T-helper 17 cell (primary cell): Measurements from ENCODE around the gene CCDC192. TPM values are rescaled to one million over a fixed set of nuclear protein-coding genes. Genes with fewer than 3 reads are reported as not detected.

Source experiments
- ATAC-seq: fragments of 150-1000 bp; cut with Tn5 transposase; 2 replicates; pipeline ENCODE4 v1.10.0; 2021; ENCODE audit warnings: mild to moderate bottlenecking, moderate library complexity
- DNase-seq, 3 donors: peaks; one replicate each; pipeline versions ENCODE4 v3.0.0 to v3.0.0-alpha.2; 2020 to 2021
- H3K9me3 ChIP-seq: one replicate; pipeline ENCODE4 v1.7.0; 2013; ENCODE audit warnings: low read length, mild to moderate bottlenecking; ENCODE audit not compliant: control insufficient read depth, poor library complexity, severe bottlenecking
- H3K27ac Mint-ChIP-seq: one replicate; pipeline ENCODE4 v1.8.0; 2022; ENCODE audit warnings: mild to moderate bottlenecking, moderate library complexity, mixed read lengths
- H3K27me3 Mint-ChIP-seq: one replicate; pipeline ENCODE4 v1.8.0; 2022; ENCODE audit warnings: mixed read lengths
- H3K36me3 Mint-ChIP-seq: one replicate; pipeline ENCODE4 v1.8.0; 2022; ENCODE audit warnings: low read depth, mixed read lengths
- H3K4me1 Mint-ChIP-seq: one replicate; pipeline ENCODE4 v1.8.0; 2022; ENCODE audit warnings: mild to moderate bottlenecking, mixed read lengths
- H3K4me3 Mint-ChIP-seq: one replicate; pipeline ENCODE4 v1.8.0; 2022; ENCODE audit warnings: mild to moderate bottlenecking, moderate library complexity, mixed read lengths
- total RNA-seq, 4 donors: library from RNA in 2 of 4; stranded (reverse) in 2 of 4; gene quantifications; one replicate each; pipeline ENCODE4 v1.2.3 and lab custom pipeline; 2022 to 2026

The CCDC192 gene
- total RNA-seq, 2 donors from 2014 or later = 0.45 TPM; not detected in 1

DNA sequence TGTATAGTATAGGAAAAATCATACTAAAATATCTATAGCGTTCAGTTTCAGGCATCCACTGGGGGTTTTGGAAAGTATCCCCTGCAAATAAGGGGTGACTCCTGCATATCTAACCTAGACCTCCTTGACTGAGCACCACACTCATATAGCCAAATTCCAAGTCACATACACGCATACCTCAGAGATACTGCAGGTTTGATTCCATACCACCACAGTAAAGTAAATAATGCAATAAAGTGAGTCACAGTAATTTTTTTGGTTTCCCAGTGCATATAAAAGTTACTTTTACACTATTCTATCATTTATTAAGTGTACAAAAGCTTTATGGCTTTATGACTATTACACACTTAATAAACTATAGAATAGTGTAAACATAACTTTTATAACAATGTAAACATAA lies 151.3 kb downstream of the CCDC192 start:
- no peak for DNase-seq
- H3K27me3 Mint-ChIP-seq = peaks cover under 1% of the 10 kb centered on the region
- H3K4me3 Mint-ChIP-seq = no peak overlapping the region
- no peak for ATAC-seq
- peaks cover under 1% of the 10 kb centered on the region for H3K36me3 Mint-ChIP-seq
- H3K27ac Mint-ChIP-seq = no peak overlapping the region
- no peaks in the 10 kb centered on the region for H3K4me1 Mint-ChIP-seq
- H3K9me3 ChIP-seq = no peaks in the 10 kb centered on the region

GRCh38 chr5:127856292-127856691 lies 153.1 kb downstream of the CCDC192 start:
- ATAC-seq (no peak), DNase-seq (no peak)
- Mint-ChIP-seq H3K4me3 (no peak overlapping the region), H3K4me1 (no peaks in the 10 kb centered on the region), H3K36me3 (peaks cover 2% of the 10 kb centered on the region), H3K27ac (no peak overlapping the region), H3K27me3 (peaks cover 4% of the 10 kb centered on the region)
- no peaks in the 10 kb centered on the region for H3K9me3 ChIP-seq

DNA sequence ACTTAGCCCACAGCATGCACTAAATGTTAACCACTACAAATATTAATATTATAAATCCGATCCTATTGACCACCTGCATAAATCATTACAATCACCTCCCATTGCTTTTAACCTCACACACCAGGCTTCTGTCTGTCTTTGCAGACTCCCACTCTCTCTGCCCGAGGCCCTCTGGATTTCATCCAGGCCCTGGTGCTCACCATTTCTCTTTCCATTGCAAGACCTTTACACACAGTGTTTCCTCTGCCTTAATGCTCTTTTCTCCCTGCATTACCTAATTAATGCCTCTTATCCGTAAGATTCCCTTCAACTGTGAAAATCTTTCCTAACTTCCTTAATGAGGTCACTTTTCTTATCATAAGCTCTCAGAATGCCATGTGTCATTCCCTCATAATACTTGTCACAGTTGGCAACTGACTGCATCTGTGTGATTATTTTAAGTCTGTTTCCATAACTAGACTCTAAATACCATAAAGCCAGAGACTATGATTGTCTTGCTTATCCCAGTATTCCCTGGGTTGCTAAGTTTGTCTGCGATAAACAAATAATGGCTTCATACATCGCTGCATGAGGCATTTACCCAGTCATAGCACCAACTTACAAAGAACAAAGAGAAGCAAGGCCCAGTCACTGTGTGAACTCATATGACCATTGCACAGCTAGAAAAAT lies 155.1 kb downstream of the CCDC192 start:
- ATAC-seq = no peak
- H3K9me3 ChIP-seq = no peaks in the 10 kb centered on the region
- Mint-ChIP-seq H3K4me3 (no peak overlapping the region), H3K27me3 (peaks cover 4% of the 10 kb centered on the region), H3K4me1 (no peaks in the 10 kb centered on the region), H3K36me3 (peaks cover 2% of the 10 kb centered on the region), H3K27ac (no peak overlapping the region)
- DNase-seq = no peak

DNA sequence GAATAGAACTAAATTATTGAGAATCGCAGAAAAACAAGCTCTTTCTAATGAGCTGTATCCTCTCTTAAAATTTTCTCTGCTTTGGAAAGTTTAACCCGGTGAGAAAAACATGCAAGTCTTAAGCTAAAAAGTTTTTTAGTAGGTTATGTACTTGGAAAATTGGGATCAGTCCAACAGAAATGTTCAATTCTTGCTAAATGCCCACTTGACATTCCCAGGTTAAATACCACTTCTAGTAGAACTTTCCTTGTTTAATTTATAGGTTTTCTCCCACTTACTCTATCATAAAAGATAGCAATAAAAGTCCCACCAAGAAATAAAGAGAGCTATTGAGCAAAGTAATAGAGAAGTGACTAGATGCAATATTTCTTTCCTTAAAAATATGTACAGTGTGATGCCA lies 157.1 kb downstream of the CCDC192 start:
- no peaks in the 10 kb centered on the region for H3K9me3 ChIP-seq
- ATAC-seq (no peak), DNase-seq (no peak)
- Mint-ChIP-seq H3K27ac (no peak overlapping the region), H3K4me3 (no peak overlapping the region), H3K27me3 (peaks cover 4% of the 10 kb centered on the region), H3K36me3 (peaks cover 2% of the 10 kb centered on the region), H3K4me1 (no peaks in the 10 kb centered on the region)

DNA sequence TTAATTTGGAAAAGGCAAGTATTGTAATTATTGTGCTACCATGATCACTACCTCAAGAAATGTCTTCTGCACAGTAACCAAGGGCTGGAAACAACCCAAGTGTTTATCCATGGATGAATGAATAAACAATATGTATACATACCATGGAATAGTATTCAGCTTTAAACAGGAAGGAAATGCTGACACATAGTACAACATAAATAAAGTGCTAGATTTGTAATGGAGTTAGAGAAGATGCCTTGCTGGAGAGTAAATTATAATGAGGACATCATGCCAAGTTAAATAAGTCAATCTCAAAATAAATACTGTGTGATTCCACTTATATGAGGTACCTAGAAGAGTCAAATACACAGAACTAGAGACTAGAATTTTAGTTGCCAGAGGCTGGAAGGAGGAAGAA lies 160.0 kb downstream of the CCDC192 start:
- no peaks in the 10 kb centered on the region for H3K9me3 ChIP-seq
- Mint-ChIP-seq H3K4me1 (no peaks in the 10 kb centered on the region), H3K36me3 (peaks cover 2% of the 10 kb centered on the region), H3K27ac (no peak overlapping the region), H3K4me3 (no peak overlapping the region), H3K27me3 (peaks cover 4% of the 10 kb centered on the region)
- ATAC-seq (no peak), DNase-seq (no peak)

GRCh38 chr5:127863610-127864395 lies 160.6 kb downstream of the CCDC192 start:
- Mint-ChIP-seq H3K27ac (no peak overlapping the region), H3K36me3 (peaks cover 2% of the 10 kb centered on the region), H3K4me1 (no peaks in the 10 kb centered on the region), H3K4me3 (no peak overlapping the region), H3K27me3 (peaks cover 10% of the 10 kb centered on the region)
- DNase-seq (no peak), ATAC-seq (no peak)
- no peaks in the 10 kb centered on the region for H3K9me3 ChIP-seq

DNA sequence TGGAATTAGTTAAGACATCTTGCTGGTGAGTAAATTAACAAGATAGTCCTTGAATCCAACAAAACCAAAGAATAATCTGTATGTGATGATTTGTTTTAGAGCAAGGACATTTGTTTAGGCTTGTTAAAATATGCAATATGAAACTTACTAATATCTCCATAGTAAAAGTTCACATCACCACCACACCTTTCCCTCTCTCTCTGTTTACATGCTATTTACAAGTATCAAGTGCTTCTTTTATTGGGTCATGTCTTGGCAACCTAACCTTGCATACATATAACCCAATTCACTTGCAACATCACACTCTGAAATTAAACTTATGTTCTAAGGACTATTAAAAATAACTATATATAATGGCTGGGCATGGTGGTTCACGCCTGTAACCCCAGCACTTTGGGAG lies 161.3 kb downstream of the CCDC192 start:
- Mint-ChIP-seq H3K4me1 (no peaks in the 10 kb centered on the region), H3K36me3 (peaks cover 2% of the 10 kb centered on the region), H3K27me3 (peaks cover 10% of the 10 kb centered on the region), H3K4me3 (no peak overlapping the region), H3K27ac (no peak overlapping the region)
- no peaks in the 10 kb centered on the region for H3K9me3 ChIP-seq
- DNase-seq (no peak), ATAC-seq (no peak)

- no peak for ATAC-seq
- peaks cover 5% of the 10 kb centered on the region for H3K27me3 Mint-ChIP-seq
- no peaks in the 10 kb centered on the region for H3K36me3 Mint-ChIP-seq
- no peaks in the 10 kb centered on the region for H3K9me3 ChIP-seq
- H3K27ac Mint-ChIP-seq = no peak overlapping the region
- no peak overlapping the region for H3K4me3 Mint-ChIP-seq
- no peak for DNase-seq
- no peaks in the 10 kb centered on the region for H3K4me1 Mint-ChIP-seq
These were observed 162.1 kb downstream of the CCDC192 start for GRCh38 chr5:127865273-127865672.

- H3K27ac Mint-ChIP-seq = no peak overlapping the region
- ATAC-seq = no peak
These were observed 164.0 kb downstream of the CCDC192 start for GRCh38 chr5:127867022-127867783.

GRCh38 chr5:127870914-127871313 lies 167.7 kb downstream of the CCDC192 start:
- no peaks in the 10 kb centered on the region for H3K9me3 ChIP-seq
- Mint-ChIP-seq H3K36me3 (no peaks in the 10 kb centered on the region), H3K4me1 (no peaks in the 10 kb centered on the region), H3K27me3 (peaks cover 10% of the 10 kb centered on the region), H3K27ac (no peak overlapping the region), H3K4me3 (no peak overlapping the region)
- DNase-seq = no peak
- ATAC-seq = no peak

More at GRCh38 chr5:127867022-127867783, 164.0 kb downstream of the CCDC192 start:
- H3K27me3 Mint-ChIP-seq = peaks cover 10% of the 10 kb centered on the region
- no peak overlapping the region for H3K4me3 Mint-ChIP-seq
- H3K4me1 Mint-ChIP-seq = no peaks in the 10 kb centered on the region
- no peaks in the 10 kb centered on the region for H3K9me3 ChIP-seq
- no peak for DNase-seq
- H3K36me3 Mint-ChIP-seq = no peaks in the 10 kb centered on the region

- H3K36me3 Mint-ChIP-seq = no peaks in the 10 kb centered on the region
- H3K27me3 Mint-ChIP-seq = peaks cover 10% of the 10 kb centered on the region
- no peak for ATAC-seq
- no peak for DNase-seq
- no peak overlapping the region for H3K27ac Mint-ChIP-seq
- H3K4me3 Mint-ChIP-seq = no peak overlapping the region
- no peaks in the 10 kb centered on the region for H3K4me1 Mint-ChIP-seq
- H3K9me3 ChIP-seq = no peaks in the 10 kb centered on the region
These were observed 168.4 kb downstream of the CCDC192 start for GRCh38 chr5:127871503-127872153.

GRCh38 chr5:127872494-127872893 lies 169.3 kb downstream of the CCDC192 start:
- no peaks in the 10 kb centered on the region for H3K36me3 Mint-ChIP-seq
- H3K9me3 ChIP-seq = no peaks in the 10 kb centered on the region
- H3K4me3 Mint-ChIP-seq = no peak overlapping the region
- no peaks in the 10 kb centered on the region for H3K4me1 Mint-ChIP-seq
- no peak for ATAC-seq
- no peak for DNase-seq
- no peak overlapping the region for H3K27ac Mint-ChIP-seq
- H3K27me3 Mint-ChIP-seq = peaks cover 10% of the 10 kb centered on the region
